GM21447 (cell line): ENCODE data around the gene COA8.

Experiments used
- ATAC-seq: cut with Tn5 transposase; IDR thresholded peaks from one replicate; pipeline ENCODE4 v1.9.1; 2021; ENCODE audit not compliant: unreplicated experiment

Gene COA8

GRCh38 chr14:103619057-103619456 lies 56.3 kb downstream of the COA8 start:
- no peak for ATAC-seq

DNA sequence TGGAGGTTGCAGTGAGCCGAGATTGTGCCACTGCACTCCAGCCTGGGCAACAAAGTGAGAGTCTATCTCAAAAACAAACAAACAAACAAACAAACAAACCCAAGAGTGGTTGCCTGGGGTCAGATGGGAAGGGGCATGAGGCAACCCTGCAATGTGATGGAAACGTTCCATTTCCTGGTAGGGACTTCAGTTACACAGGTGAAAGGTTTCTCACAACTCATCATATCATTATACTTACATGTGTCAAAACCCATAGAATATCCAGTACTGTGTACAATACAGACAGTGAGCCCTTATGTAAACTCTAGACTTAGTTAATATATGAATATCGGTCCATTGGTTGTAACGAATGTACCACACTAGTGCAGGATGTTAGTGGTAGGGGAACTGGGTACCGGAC lies 59.1 kb downstream of the COA8 start:
- ATAC-seq: no peak

GRCh38 chr14:103623308-103623707 lies 60.5 kb downstream of the COA8 start:
- no peak for ATAC-seq

DNA sequence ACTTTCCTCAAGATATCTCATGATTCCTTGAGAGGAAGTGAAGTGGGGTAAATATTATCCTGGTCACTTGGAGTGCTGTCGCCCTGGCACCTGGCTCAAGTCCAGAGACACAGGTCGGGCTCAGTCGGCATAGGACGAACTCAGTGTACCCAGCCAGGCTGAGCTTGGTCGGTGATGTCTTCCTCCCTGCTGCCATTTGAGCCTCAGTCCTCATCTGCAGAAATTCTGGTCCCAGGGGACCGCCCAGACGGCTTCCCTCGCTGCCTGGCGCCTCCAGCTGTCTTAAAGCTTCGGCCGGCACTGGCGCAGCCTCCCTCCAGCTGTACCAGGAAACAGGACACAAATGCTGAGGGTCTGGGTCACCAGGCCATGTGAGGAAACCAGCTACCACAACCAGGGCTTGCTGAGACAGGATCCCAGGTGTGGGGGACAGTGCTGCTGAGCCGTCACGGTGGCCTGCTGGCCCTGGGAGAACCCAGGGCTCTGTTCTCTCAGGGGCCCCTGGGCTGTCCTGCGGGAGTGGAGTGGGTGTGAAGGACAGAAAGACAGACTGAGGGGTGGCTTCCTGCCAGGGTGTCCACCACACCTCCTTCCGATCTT lies 61.2 kb downstream of the COA8 start:
- no peak for ATAC-seq

- no peak for ATAC-seq
Observed at GRCh38 chr14:103624860-103625259, 62.1 kb downstream of the COA8 start.

DNA sequence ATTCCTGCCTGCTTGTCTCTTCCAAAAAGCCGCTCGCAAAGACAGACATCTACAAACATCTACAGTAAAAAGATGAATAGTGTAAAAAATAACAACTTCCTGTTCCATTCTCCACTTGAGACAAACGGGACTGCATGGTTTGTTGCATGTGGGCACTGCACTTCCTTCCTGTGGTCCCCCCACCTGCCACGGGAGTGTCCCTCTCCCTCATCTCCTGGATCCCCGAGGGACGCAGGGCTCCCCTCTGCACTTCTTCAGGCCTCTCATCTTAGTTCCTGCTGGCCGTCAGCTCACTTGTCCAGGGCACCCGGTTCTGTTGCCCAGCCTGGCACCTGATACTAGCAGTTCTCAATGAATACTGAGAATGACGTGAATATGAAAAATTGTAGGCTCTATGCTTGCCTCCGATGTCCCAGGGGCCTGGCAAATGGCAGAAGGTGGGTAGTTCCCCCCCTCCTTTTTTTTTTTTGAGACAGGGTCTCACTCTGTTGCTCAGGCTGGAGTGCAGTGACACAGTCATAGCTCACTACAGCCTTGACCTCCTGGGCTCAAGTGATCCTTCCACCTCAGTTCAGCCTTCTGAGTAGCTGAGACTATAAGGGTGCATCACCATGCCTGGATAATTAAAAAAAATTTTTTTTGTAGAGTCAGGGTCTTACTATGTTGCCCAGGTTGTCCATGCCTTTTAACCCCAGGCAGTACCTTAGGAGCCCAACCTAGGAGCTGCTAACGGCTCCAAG lies 62.8 kb downstream of the COA8 start:
- no peak for ATAC-seq

GRCh38 chr14:103626146-103626850 lies 63.5 kb downstream of the COA8 start:
- ATAC-seq: no peak

- no peak for ATAC-seq
Observed at GRCh38 chr14:103627073-103628025, 64.6 kb downstream of the COA8 start.

DNA sequence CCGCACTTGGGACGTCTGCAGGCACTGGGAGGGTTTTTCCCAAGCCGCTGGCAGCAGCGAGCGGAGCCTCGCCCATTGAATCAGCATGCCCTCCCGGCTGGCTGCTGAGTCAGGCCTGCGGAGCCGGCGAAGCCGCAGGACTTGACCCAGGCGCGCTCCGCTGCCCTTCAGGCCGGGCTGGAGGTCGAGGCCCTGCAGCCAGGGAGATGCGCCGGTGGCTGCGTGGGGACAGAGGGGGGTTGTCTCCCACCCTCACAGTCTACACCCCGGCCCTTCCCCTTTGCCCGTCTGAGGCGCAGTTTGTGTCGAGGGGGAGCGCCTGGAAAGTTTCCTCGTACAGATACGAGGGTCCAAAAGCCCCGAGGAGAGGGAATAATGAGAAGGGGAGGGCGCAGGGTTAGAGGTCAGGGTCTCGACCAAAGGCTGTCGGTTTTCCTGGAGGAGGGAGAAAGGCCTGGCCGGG lies 65.5 kb downstream of the COA8 start:
- ATAC-seq: no peak

GRCh38 chr14:103628684-103629502 lies 66.1 kb downstream of the COA8 start, which contains the start of gene KLC1:
TSS of gene KLC1 (plus strand) at chr14:103629211. CDS start at chr14:103654565, 25,354 bp downstream.
- ATAC-seq: peak; percentile 48

DNA sequence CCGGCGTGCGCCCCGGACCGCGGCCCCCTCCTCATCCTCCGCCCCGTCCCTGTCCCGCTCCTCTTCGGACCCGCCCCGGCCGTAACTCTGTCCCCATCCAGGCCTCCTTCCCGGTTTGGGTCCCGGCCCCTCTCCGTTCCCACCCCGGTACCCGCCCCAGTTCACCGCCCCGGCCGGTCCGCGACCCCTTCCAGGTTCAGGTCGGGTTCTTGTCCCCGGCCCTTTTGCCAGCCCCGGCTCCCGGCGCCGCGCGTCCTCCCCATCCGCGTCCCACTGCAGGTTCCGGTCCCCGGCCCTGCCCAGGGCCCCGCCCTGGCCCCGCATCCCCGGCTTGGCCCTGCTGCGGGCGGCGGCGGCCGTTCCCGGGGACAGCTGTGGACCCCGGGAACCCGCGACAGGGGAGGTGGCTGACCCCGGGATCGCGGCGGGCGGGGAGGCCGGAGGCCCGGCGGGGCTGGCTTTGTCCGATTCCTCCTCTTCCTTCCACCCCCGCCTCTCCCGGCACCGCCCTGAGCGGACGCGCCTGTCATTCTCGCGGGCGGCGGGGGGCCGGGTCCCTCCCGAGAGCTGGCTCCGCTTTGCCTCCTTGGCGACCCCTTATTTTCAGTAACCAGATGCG lies 66.9 kb downstream of the COA8 start:
- peak; percentile 29 for ATAC-seq

GRCh38 chr14:103630364-103631108 lies 67.8 kb downstream of the COA8 start:
- no peak for ATAC-seq

- no peak for ATAC-seq
Observed at GRCh38 chr14:103633391-103633790, 70.6 kb downstream of the COA8 start.

DNA sequence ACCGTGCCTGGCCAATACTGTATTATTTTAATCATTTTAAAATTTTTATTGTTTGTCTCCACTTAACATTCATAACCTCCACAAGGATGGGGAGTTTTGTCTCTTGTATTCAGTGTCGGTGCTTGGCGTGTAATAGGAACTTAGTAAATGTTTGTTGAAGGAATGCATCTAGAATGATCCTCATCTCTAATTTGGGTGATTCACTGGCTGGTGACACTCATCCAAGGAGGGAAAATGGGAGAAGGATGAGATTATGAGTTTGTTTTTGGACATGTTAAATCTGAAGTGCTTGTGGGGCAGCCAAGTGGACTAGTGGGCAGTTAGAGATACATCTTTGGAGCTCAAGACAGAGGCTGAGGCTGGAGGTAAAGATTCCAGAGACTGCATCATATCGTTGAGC lies 71.4 kb downstream of the COA8 start:
- no peak for ATAC-seq

DNA sequence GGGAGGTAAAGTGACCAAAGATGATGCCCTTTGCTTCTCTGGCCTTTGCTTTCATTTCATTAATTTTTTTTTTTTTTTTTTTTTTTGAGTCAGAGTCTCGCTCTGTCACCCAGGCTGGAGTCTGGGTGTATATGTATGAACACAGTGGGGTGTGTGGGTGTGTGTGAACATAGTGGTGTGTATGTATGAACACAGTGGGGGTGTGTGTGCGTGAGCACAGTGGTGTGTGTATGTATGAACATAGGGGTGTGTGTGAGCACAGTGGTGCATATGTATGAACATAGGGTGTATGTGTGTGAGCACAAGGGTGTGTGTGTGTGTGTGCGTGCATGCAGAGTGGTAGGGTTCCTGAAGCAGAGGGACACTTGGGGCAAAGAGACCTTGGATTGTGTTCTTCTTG lies 75.8 kb downstream of the COA8 start:
- no peak for ATAC-seq
